Central memory CD8-positive, alpha-beta T cell (primary cell): ENCODE results near the gene GHRL.

ENCODE experiments used
- ATAC-seq: fragments of 150-1000 bp; cut with Tn5 transposase; replicated peaks from 2 replicates; pipeline ENCODE4 v1.10.0; 2022; ENCODE audit warnings: mild to moderate bottlenecking, moderate FRiP score, moderate number of reproducible peaks; ENCODE audit not compliant: poor library complexity, severe bottlenecking; ENCODE audit errors: extremely low read depth
- DNase-seq, 2 donors: peaks; one replicate each; pipeline ENCODE4 v3.0.0; 2021; ENCODE audit warnings: low spot score in 2 of 2
- H3K27ac Mint-ChIP-seq: one replicate; pipeline ENCODE4 v1.8.0; 2022; ENCODE audit warnings: low read depth, mild to moderate bottlenecking, moderate library complexity, mixed read lengths
- H3K27me3 Mint-ChIP-seq: one replicate; pipeline ENCODE4 v1.8.0; 2022; ENCODE audit warnings: mixed read lengths
- H3K36me3 Mint-ChIP-seq: one replicate; pipeline ENCODE4 v1.8.0; 2022; ENCODE audit warnings: mild to moderate bottlenecking, moderate library complexity, mixed read lengths; ENCODE audit not compliant: insufficient read depth
- H3K4me1 Mint-ChIP-seq: one replicate; pipeline ENCODE4 v1.8.0; 2022; ENCODE audit warnings: mixed read lengths
- H3K4me3 Mint-ChIP-seq: one replicate; pipeline ENCODE4 v1.8.0; 2022; ENCODE audit warnings: mild to moderate bottlenecking, moderate library complexity, mixed read lengths
- H3K9me3 Mint-ChIP-seq: one replicate; pipeline ENCODE4 v1.8.0; 2022; ENCODE audit warnings: mixed read lengths

GHRL gene

DNA sequence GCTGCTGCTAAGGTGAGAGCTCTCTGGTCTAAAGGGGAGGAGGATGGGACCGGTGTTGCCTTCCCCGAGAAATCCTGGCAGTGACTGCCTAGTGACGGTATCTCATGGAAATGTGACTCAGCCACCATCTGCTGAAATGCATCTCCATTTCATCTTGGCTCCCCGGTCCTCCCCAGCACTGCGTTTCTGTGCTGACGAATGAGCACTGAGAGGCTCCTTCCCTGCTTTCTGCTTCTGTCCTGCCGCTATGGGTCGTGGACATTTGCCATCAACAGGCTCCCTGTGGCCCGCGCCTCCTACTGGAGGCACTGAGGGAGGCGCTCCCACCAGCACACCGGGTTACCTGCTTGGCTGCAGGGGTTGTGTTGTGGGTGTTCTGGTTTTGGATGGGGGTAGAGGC is 41.7 kb upstream of the GHRL start:
- no peak overlapping the region for H3K27ac Mint-ChIP-seq
- H3K4me1 Mint-ChIP-seq = no peaks in the 10 kb centered on the region
- no peaks in the 10 kb centered on the region for H3K9me3 Mint-ChIP-seq
- H3K27me3 Mint-ChIP-seq = peaks cover 35% of the 10 kb centered on the region
- no peaks in the 10 kb centered on the region for H3K36me3 Mint-ChIP-seq
- ATAC-seq (no peak), DNase-seq (no peak)
- H3K4me3 Mint-ChIP-seq = no peak overlapping the region

DNA sequence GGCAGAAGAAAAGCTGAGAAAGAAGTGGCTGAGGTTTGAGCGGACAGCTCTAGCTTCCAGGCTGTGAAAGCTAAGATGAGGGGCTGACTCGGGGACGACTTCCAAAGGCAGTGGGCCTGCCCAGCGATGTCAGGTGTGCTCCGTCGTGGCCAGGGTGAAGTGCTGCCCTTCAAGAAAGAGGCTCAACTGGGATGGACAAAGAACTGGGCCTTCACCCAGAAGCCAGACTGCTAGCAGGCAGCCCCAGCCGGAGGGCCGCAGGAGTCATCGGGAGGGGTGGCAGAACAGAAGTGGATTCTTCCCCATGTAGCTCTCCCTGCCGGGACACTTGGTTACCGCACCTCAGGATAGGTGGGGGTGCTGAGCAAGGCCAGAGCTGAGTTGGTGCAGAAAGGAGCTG is 41.3 kb upstream of the GHRL start:
- Mint-ChIP-seq H3K27ac (no peak overlapping the region), H3K9me3 (no peaks in the 10 kb centered on the region), H3K36me3 (no peaks in the 10 kb centered on the region), H3K4me3 (no peak overlapping the region), H3K27me3 (peaks cover 39% of the 10 kb centered on the region), H3K4me1 (no peaks in the 10 kb centered on the region)
- DNase-seq = no peak
- ATAC-seq = no peak

DNA sequence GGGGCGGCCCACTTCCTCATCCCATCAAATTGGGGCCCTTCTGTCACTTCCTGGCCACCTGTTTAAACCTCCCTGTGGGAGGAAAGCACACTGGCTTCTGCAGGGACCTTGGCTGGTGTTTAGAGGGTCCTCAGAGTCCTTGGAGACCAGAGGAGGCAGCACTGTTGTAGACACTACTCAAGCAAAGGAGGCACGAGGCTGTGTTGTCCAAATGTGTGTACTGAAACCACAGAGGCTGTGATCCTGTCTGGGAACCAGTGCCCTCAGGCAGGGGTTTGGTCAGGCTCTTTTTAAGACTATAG is 40.6 kb upstream of the GHRL start:
- no peak overlapping the region for H3K27ac Mint-ChIP-seq
- peaks cover 3% of the 10 kb centered on the region for H3K36me3 Mint-ChIP-seq
- peaks cover 46% of the 10 kb centered on the region for H3K27me3 Mint-ChIP-seq
- H3K4me1 Mint-ChIP-seq = no peaks in the 10 kb centered on the region
- no peaks in the 10 kb centered on the region for H3K9me3 Mint-ChIP-seq
- no peak overlapping the region for H3K4me3 Mint-ChIP-seq
- DNase-seq (no peak), ATAC-seq (no peak)

DNA sequence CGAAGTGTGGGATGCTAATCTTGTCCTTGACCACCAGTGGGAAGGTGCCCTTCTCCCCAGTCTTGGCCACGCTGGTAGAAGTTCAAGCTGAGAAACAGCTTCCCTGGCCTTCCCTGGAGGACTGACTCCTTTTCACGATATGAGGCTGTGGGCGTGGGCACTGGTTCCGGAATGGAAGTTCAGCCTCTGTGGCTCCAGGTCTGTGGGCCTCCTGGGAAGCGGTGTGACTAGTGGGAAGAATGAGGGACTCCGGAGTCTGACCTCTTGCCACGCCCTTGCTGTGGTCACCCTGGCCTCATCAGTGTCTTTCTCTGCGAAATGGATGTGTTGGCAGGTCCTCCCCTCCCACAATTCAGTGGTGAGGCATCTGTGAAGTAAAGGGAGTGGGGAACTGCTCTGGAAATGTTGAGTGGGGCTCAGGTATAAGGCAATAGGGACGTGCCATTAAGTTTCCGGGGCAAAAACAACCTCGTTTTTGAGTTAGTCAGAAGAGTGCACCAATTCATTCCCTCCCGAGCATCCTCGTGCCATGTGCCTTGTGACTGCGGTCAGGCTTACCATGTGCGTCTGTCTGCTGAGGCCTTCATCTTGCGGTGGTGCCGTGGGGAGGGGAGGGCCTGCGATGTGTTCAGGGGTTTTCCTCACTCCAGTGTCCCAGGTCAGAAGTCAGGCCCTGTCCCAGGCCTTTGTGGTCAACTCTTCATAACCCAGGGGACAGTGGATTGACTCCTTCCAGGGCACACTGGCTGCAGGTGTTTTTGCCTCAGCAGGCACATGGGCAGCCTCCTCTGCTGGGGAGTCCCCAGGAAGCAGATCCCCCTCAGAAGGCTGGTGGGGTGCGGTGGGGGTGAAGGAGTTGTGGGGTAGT is 40.0 kb upstream of the GHRL start:
- Mint-ChIP-seq H3K9me3 (no peaks in the 10 kb centered on the region), H3K4me1 (no peaks in the 10 kb centered on the region), H3K27ac (no peak overlapping the region), H3K4me3 (no peak overlapping the region), H3K27me3 (peaks cover 52% of the 10 kb centered on the region), H3K36me3 (peaks cover 3% of the 10 kb centered on the region)
- ATAC-seq = no peak
- no peak for DNase-seq

DNA sequence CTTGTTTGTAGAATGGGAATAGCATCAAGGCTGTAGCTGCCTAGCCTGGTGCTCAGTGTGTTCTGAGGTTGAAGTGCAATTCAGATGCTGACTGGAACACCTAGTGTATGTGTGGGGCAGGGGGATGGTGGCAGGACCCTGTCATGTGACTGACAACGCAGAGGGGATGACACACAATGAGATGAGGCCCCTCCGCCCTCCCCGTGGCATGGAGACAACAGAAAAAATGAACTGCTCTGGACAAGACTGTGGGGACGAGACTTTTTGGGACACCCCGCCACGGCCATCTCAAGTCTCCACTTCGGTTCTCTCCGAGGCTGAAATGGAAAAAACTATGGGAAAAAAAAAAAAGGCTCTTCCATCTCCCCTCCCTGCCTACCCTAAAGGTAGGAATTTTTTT is 38.6 kb upstream of the GHRL start:
- ATAC-seq (no peak), DNase-seq (no peak)
- Mint-ChIP-seq H3K36me3 (peaks cover 3% of the 10 kb centered on the region), H3K27ac (no peak overlapping the region), H3K9me3 (no peaks in the 10 kb centered on the region), H3K27me3 (peaks cover 66% of the 10 kb centered on the region), H3K4me1 (no peaks in the 10 kb centered on the region), H3K4me3 (no peak overlapping the region)

DNA sequence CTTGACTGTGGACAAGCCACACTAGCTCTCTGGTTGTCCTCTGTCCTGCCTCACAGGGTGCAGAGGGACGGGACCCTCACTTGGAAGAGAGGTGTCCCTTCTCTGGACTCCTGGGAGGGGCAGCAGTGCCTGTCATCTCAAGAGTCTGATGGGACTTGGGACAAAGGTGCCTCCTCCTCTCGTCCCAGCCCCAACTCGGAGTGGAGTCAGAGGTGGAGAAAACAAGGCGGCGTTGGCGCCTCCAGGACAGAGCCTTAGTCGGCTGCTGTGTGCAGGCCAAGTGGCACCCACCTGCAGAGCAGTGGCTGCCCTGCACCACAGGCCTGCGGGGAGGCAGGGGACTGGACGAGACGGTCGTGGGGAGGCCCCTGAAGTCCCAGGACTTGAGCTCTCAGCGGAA is 37.6 kb upstream of the GHRL start:
- no peak overlapping the region for H3K27ac Mint-ChIP-seq
- H3K27me3 Mint-ChIP-seq = peaks cover 68% of the 10 kb centered on the region
- H3K36me3 Mint-ChIP-seq = peaks cover 3% of the 10 kb centered on the region
- ATAC-seq (no peak), DNase-seq (no peak)
- no peak overlapping the region for H3K4me3 Mint-ChIP-seq
- no peaks in the 10 kb centered on the region for H3K9me3 Mint-ChIP-seq
- H3K4me1 Mint-ChIP-seq = no peaks in the 10 kb centered on the region

DNA sequence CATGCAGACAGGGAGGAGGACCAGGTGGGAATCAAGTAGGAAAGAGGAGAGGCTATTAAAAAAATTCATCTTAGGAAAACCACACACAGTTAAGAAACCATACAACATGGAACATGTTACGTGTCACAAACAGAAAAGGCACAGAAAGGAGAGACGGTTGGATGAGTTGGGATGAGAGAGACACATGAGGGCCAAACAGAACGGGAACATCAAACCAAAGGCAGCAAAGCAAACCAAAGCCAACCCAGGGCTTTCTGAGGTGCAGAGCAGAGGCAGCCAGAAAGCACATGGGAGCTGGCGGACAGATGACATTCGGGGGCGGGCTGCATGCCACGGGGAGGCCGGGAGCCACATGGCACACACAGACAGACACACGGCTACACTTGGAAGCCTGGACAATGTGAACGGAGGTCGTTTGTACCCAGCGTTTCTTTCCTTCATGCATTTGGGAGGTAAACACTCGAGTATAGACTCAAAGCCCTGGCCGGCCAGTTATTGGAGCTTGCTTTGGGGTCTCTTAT is 36.8 kb upstream of the GHRL start:
- Mint-ChIP-seq H3K27ac (no peak overlapping the region), H3K4me3 (no peak overlapping the region), H3K27me3 (peaks cover 72% of the 10 kb centered on the region), H3K4me1 (no peaks in the 10 kb centered on the region), H3K36me3 (peaks cover 3% of the 10 kb centered on the region), H3K9me3 (no peaks in the 10 kb centered on the region)
- DNase-seq = no peak
- no peak for ATAC-seq

DNA sequence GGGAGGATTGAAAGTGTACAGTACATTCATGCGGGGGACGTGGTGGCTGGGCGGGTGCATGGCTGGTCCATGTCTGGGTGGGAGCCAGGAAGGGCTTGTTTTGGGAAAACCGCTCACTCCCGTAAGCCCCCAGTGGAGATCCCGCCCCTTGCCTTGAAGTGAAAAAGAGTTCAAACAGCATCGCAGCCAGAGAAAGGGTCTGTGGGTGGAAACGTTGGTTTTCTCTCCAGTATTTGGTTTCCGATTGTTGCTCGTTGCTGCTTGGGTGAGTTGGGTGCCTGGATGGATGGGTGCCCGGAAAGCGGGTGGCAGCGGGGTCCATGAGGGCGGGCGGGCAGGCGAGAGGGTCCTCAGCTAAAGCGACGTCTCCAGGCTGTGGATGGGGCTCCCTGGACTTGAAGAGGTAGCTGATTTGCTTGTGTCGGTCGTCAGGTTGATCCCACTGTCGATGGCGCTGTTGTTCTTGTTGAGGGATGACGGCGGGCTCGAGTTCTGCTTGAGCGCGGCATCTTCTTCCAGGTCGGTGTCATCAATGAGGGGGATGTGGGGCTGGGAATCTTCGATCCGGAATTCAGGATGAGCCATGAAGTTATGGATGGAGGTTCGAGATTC is 35.8 kb upstream of the GHRL start:
- DNase-seq = no peak

DNA sequence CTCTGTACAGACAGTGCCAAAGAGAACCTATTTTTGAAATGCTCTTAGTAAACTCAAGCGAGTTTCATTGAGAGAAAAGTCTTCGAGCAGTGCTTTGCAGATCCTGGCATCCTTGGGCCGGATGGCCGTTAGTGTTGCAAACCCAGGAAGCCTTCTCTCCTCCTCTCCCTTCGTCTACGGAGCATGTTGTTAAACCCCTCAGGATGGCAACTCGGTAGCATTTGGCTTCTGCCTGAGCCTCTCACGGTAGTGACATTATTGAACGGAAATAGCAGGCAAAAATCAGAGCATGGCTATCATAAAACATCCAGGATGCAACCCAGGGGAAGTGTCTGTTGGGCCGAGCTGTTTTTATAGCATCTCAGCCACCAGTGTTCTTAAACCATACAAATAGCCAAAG is 34.8 kb upstream of the GHRL start:
- DNase-seq (no peak), ATAC-seq (no peak)
- Mint-ChIP-seq H3K27me3 (peaks cover 78% of the 10 kb centered on the region), H3K4me3 (no peak overlapping the region), H3K4me1 (no peaks in the 10 kb centered on the region), H3K9me3 (no peaks in the 10 kb centered on the region), H3K27ac (no peak overlapping the region), H3K36me3 (peaks cover 3% of the 10 kb centered on the region)

More for the DNA sequence above, 35.8 kb upstream of the GHRL start:
- ATAC-seq = no peak
- Mint-ChIP-seq H3K36me3 (peaks cover 3% of the 10 kb centered on the region), H3K4me3 (no peak overlapping the region), H3K9me3 (no peaks in the 10 kb centered on the region), H3K27ac (no peak overlapping the region), H3K27me3 (peaks cover 81% of the 10 kb centered on the region), H3K4me1 (no peaks in the 10 kb centered on the region)

DNA sequence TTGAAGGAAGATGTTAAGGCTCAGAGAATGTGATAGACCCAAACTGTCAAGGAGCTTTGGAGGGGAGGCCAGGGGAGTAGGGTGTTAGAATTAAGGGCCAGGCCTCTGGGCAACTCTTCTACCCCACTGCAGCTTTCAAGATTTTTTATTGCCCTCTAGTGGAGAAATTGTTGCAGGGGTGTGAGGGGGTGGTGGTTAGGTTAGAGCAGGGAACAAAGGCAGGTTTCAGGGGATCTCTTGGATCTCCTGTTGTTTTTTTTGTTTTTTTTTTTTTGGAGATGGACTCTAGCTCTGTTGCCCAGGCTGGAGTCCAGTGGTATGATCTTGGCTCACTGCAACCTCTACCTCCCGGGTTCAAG is 29.6 kb upstream of the GHRL start:
- Mint-ChIP-seq H3K27ac (no peak overlapping the region), H3K4me1 (peaks cover 18% of the 10 kb centered on the region), H3K4me3 (no peak overlapping the region), H3K9me3 (no peaks in the 10 kb centered on the region), H3K27me3 (peaks cover 25% of the 10 kb centered on the region), H3K36me3 (peaks cover 11% of the 10 kb centered on the region)
- DNase-seq (no peak), ATAC-seq (no peak)

DNA sequence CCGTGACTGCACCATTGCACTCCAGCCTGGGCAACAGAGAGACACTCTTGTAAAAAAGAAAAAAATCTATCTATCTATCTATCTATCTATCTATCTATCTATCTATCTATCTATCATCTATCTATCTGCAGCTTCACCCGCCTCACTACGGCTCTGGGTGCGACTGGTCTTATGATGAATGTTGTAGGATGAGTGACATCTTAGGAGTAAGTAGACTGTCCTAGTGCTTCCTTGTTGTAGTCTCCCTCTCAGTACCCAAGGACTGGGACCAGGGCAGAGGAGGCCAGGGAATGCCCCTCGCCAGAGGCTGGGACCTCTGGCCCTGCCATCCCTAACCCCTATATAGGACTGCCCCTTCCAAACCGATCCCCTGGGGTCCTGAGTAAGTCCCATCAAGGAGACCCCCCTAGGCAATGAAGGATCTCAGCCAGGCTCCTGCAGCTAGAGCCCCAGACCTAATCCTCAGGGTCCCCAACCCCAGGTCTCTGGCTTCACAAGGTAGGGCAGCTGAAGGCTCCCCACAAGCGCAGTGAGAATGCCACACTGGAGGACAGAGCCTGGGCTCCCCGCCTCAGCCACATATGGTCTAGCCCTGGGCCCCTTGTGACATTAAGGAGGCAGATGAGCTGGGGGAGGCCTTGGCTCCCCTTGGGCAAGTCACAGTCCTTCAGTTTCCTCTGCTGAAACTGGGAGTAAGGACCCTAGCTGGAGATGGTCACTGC is 29.0 kb upstream of the GHRL start:
- no peak for DNase-seq
- ATAC-seq = no peak
- Mint-ChIP-seq H3K9me3 (no peaks in the 10 kb centered on the region), H3K36me3 (peaks cover 12% of the 10 kb centered on the region), H3K4me1 (peaks cover 18% of the 10 kb centered on the region), H3K27me3 (peaks cover 20% of the 10 kb centered on the region), H3K27ac (peak overlapping the region; percentile 87), H3K4me3 (peak overlapping the region; percentile 84)

DNA sequence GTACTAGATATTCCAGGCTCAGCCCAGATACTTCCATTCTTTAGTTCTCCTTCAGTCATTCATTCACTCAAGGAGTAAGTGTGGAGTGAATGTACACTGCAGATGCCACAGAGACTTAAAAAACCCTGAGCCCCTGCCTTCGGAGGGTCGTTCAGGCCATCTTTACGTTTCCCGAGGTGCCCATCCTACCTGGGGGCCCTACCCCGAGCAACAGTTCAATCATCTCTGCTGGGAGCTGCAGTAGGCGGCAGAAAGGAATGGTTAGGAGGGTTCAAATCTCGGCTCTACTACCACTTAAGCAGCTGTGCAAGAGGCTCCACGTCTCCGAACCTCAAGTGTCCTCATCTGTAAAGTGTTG is 27.6 kb upstream of the GHRL start:
- Mint-ChIP-seq H3K4me3 (peak overlapping the region; percentile 84), H3K9me3 (no peaks in the 10 kb centered on the region), H3K36me3 (peaks cover 19% of the 10 kb centered on the region), H3K4me1 (peaks cover 18% of the 10 kb centered on the region), H3K27me3 (peaks cover 13% of the 10 kb centered on the region), H3K27ac (peak overlapping the region; percentile 87)
- DNase-seq = no peak
- ATAC-seq = no peak

DNA sequence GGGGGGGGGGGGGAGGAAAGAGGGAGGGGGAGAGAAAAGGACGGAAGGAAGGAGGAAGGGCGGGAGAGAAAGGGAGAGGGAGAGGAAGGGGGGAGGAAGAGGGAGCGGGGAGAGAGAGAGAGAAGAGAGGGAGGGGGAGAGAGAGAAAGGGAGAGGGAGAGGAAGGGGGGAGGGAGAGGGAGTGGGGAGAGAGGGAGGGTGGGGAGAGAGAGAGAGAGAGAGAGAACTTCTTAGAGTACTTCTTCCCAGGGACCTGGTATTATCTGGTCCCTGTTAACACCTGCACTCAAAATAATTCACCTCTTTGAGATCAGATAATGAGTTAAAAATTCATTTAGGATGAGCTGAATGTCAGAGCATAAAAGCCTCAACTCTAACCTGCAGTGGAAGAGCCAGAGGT is 27.1 kb upstream of the GHRL start:
- peaks cover 12% of the 10 kb centered on the region for H3K27me3 Mint-ChIP-seq
- peak overlapping the region; percentile 87 for H3K27ac Mint-ChIP-seq
- peaks cover 21% of the 10 kb centered on the region for H3K36me3 Mint-ChIP-seq
- H3K9me3 Mint-ChIP-seq = no peaks in the 10 kb centered on the region
- peak overlapping the region; percentile 84 for H3K4me3 Mint-ChIP-seq
- DNase-seq (no peak), ATAC-seq (no peak)
- H3K4me1 Mint-ChIP-seq = peaks cover 19% of the 10 kb centered on the region
